T-helper 9 cell (primary cell): ENCODE measurements around the gene BANP.
"Not testable (repeated sequence)": the region's sequence is repeated elsewhere in the genome, so short reads cannot be mapped to it uniquely, and the experiment has no call there.

Experiments used
- DNase-seq: peaks from one replicate; pipeline ENCODE4 v3.0.0-alpha.2; 2020

The BANP gene

DNA sequence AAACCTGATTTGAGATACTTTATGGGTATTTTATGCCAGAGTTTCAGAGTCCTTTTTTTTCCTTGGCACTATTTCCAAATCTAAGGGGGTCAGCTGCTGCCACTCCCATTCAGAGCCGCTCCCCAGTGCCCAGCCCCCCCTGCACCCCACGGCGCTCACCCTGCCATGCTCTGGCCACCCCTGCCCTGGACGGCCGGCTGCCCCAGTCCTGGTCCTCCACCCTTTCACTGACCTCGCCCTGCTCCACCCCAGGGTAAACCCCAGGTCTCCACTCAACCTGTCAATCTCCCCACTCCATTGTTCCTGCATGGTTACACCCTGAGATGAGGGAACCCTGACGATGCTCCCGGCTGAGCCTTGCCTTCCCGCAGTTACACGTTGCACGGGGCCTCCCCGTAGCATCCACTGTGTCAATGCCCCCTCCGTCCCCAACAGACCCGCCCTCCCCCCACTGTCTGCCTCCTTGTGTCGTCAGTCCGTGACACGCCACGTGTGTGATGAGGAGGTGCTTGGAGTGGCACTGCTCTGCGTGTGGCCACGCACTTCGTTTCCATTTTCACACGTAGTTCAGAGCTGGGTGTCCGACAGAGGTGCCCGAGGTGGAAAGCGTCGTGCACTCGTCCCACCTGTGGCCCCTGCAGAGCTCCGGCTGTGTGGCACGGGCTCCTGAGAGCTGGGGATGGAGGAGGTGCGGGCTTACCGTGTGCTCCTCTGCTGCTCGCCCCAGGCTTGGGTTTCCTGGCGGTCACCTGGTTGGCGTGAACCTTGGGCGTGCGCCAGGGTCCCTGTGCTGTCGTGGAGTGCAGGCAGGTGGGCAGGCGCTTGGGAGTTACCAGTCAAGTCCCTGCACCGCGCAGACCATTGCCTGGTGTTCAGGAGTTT is 116.5 kb downstream of the BANP start:
- no peak for DNase-seq

DNA sequence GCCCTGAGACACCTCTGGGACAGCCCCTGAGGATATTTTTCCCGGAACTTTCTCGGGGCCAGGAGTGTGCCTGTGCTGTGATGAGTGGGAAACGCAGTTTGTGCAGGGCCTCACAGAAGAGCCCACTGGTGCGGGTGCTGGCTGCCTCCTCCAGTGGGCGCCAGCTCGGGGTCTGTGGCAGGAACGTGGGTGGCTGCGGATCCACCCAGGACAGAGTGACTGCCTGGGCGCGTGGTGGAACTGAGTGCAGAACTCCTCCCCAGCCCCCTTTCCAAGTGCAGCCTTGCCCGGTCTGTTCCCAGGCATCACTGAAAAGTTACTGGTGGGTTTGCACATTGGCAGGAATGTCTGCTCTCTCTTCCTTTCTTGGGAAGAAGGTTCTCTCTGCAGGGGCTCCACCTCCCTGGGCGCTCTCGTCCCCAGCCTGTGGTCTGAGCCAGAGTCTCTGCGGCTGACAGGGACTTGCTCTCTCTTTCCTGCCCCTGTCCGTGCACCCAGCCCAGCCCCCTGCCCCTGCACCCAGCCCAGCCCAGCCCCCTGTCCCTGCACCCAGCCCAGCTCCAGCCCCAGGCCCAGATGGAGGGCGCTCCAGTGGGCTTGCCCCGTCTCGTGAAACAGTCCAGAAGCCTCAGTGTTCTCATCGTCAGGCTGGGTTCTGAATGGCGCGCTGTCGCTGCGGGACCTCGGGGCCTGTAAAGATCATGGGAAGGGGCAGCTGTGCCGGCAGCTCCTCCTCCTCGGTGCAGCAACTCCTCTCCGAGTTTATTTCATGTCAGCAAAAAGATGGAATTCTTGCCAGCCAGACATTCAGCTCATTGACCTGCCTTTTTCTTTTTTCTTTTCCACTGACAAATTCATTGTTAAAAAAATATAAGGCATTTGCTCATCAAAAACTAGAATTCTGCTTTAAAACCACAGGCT is 117.5 kb downstream of the BANP start:
- DNase-seq: no peak

DNA sequence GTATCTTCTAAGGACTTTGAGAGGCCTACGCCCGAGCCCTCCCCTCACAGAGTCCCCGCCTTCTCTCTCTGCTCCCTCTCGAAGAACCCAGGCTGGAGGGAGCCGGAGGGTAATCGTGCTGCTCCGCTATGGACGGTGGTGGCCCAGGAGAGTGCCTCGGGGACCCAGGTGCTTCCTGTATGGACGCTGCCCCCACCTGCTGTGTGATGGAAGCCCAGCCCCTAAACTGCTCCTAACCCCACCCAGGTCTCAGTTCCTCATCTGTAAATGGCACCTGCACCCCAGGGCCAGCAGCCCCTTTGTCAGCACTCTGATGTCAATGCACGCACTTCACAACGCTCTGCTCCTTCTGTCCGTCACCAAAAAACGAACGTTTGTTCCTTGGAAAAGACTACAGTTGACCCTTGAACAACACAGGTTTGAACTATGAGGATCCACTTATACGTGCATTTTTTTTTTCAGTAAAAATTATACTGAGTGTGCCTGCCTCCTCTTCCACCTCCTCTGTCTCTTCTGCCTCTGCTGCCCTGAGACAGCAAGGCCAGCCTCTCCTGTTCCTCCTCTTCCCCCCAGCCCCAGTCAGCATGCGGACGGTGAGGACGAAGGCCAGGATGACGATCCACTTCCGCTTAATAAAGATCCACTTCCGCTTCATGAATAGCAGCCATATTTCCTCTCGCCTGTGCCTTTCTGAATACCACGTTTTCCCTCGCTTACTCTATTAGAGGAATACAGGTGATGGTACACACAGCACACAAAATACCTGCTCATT is 118.3 kb downstream of the BANP start:
- no peak for DNase-seq

DNA sequence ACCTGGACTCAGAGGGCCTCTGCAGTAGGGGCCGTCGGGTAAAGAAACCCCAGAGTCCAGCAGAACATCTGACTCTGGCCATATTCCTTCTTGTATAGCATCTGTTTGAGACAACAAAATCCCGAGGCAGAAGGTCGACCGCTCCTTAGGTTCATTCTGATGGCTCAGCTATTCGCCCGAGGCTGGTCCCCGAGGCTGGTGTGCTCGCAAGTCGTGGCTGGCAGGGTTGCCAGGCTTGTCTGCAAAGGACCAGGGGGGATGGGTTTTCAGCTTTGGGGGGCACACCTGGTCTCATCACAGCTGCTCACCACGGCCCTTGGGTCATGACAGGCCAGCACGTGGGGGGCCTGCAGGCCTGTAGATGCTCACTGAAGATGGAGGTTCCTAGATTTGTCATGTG is 119.1 kb downstream of the BANP start:
- DNase-seq: no peak

DNA sequence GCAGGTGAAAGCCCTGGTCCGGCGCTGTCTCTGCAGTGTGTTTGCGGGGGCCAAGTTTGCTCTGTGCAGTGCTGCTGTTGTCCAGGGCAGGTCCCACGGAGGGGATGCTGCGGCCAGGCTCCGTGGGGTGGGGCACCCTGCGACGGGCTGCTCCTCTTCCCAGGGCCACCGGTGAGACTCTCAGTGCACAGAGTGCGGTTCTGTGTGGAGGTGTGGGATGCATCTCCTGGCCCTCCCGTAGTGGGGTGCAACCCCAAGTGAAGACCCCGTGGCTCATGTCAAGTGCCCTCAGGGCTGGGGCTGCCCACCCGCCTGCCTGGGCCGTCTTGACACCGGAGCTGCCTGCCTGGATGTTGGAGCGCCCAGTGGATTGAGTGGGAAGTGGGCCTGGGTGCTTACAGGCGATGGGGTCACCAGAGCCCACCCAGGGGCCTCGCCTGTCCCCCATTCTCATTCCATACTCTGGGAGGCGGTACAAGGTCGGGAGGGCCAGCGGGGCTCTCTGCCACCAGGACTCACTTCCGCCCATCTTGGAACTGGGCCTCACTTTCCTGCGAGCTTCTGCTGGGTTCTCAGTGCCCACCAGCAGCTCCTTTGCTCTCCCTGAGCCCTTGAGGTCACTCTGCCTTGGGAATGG is 119.9 kb downstream of the BANP start:
- DNase-seq: no peak

DNA sequence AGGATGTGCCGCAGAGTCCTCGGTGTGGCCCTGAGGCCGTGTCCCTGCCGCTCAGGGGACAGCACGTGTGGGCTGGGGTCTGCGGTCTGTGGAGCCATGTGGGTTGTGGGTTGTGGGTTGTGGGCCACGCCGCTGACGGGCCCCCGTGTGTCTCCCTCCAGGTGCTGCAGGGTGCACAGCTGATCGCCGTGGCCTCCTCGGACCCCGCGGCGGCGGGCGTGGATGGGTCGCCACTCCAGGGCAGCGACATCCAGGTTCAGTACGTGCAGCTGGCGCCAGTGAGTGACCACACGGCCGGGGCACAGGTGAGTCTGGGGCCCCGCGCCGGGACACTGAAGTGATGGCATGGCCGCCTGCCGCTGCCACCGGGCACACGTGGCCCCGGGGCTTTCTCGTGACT is 120.7 kb downstream of the BANP start:
- no peak for DNase-seq

DNA sequence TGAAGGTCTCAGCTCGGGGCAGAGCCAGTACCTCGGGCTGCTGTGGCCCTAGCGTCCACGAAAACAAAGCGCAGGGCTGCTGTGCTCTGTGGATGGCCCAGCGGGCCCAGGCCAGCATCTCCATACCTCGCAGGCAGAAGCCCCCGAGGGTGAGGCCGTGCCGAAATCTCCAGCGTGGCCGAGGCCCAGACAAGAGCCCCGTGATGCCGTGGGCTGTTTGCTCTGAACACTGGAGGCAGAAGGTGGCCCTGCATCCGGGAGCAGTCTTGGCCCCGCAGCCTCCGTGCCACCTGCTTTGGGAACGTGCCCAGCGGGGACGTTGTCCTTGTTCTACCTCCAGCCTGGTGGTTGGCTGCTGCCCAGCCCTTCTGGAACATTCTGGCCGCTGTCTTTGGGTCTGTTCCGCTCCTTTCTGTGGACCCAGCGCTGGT is 121.4 kb downstream of the BANP start:
- DNase-seq: no peak

DNA sequence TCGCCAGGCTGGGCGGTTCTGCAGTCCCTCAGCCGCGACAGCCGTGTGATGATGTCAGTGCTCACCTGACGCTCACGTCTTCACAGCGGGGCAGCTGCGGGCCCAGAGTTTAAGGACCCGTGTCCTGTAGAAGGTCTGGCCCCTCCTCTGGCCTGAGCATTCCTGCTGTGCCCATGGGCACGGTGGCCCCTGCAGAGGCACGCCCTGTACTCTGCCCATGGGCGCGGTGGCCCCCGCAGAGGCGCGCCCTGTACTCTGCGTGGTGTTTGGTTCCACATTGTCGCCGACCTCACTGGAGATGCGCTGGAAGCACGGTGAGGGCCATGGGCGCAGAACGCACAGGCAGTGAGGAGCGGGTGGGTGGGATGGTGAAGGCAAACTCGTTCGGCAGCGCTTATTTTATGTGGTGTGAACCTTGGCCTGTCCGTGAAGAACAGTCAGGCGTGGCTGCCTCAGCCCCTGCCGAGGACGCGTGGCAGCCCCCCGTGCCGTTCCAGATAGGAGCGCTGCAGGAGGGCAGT is 122.0 kb downstream of the BANP start:
- no peak for DNase-seq

DNA sequence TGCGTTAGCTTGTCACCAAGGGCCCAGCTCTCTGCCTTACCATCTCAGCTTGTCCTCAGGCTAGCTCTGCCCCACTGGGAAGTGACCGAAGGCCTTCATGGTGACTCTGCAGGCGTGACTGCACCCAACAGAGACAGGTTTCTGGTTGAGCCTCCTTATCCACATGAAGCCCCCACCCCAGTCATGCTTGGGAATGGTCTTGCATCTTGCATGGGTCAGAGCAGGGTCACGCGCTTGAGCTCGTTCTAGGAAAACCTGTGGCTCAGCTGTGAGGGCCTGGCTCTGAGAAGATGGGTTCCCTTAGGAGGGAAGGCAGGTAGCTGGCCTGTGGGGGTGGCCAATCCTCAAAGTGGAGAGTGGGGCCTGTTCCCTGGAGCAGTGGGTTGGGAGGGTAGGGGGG is 122.8 kb downstream of the BANP start:
- no peak for DNase-seq

DNA sequence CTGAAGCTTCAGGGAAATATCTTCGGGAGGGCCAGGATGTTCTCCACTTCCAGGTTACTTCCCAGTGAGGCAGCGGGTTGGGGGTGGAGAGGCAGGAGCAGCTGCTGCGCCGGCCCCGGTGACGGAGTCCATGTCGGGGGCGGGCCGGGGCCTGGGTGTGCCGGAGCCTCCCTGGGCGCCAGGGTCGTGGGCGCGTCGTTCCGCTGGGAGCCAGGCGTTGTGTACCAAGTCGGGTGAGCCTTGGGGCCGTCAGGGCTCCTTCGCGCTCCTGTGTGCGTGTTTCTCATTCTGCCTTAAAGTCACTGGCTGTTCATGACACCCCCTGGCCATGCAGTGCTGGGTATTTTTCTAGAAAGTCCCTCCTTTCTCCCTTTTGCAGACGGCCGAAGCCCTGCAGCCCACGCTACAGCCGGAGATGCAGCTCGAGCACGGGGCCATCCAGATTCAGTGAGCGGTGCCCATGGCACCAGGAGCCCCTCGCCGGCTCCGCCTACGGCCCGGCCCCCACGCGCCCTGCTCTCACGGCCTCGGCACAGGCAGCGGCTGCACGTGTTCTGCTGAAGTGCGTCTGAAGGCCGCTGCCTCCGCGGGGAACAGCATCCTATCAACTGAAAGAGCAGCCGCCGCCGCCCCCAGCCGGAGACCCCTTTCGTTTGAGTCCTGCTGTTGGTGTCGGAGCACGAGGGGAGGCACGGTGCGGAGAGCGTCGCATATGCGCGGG is 125.1 kb downstream of the BANP start:
- DNase-seq: no peak

DNA sequence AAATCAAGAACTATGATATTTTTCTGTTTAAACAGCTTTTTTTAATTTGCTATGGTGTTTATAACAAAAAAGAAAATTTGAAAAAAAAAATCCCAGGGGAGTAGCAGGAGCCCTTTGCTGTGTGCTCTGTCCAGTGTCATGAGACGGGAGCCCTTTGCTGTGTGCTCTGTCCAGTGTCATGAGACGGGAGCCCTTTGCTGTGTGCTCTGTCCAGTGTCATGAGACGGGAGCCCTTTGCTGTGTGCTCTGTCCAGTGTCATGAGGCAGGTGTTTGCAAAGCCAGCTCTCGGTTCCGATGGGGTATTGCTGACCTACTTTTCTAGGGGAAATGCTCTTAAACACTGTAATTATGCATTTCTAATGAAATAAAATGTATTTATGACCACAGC is 125.7 kb downstream of the BANP start:
- DNase-seq: not testable (repeated sequence)

DNA sequence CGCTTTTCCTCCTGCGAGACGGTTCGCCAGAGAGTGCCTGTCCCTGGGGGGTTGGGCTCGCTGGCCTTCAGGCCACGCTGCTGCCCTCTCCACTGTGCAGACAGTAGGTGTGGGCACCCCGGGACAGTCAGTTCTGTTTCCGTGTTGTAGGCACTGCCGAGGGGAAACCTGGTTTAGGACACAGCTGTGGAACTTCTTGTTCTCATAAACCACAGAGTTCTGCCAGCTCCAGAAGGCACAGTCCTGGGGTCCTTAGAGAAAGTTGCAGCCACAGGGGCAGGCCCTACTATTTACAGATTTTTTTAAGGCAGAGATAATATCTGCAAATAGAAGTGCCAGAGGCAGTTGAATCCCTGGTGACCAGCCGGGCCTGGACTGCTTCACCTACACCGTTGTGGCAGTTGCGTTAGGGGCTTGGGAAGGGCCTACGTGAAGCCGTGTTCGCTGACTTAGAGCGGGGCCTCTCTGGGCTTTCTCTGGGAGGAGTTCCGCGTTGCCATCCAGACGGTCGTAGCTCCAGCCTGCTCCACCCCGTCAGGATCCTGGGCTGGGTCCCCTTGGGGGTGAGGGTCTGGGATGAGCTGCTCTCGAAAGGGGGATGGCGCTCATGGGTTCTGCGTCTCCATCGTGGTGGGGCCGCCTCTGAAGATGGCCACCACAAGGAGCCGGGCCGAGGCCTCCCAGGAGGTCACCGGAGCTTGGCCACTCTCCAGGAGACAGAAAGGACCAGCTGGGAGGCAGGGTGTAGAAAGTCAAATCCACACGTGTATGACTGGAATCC is 126.3 kb downstream of the BANP start:
- DNase-seq: no peak

DNA sequence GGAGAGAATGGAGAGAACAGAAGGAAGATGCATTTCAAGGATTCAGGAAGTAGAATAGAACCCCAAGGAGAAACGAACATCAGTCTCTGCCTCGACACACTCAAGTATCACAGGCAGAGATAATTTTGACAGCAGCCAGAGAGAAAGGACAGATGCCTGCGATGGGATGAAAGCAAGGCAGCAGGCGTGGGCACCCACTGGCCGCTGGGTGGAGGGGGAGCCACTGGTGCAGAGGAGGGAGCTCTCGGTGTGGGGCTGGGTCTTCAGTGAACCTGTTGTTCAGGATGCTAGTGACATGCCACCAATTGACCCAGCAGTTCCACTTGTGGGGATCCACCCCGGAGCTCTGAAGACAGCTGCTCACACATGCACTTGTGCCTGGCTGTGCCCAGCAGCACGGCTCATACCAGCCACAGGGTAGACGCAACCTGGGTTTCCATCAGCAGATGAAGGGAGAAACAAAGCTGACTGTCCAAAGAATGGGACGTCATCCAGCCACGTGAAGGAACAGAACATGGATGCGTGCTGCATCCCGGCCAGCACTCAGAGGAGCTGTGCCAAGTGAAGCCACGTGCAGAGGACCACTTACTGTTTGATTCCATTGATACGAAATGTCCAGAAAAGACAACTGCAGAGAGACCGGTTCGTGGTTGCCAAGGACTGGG is 127.0 kb downstream of the BANP start:
- DNase-seq: no peak

DNA sequence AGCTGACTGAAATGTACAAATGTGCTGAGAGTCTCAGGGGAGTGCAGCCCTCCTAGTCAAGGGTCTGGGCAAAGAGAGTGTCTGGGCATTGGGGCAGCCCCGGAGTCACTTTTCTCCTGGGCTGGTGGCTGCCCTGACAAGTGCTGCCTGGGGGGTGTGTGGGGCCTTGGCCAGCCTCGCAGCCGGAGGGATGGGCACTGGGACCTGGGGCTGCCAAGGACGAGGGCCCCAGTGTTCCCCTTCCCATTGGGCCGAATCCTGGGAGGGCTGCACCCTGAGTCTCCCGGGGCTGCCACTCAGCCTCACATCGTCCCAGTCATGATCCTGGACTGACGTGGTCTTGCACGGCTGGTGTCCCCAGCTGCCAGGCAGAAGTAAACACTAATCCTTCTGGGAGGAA is 132.3 kb downstream of the BANP start:
- no peak for DNase-seq

DNA sequence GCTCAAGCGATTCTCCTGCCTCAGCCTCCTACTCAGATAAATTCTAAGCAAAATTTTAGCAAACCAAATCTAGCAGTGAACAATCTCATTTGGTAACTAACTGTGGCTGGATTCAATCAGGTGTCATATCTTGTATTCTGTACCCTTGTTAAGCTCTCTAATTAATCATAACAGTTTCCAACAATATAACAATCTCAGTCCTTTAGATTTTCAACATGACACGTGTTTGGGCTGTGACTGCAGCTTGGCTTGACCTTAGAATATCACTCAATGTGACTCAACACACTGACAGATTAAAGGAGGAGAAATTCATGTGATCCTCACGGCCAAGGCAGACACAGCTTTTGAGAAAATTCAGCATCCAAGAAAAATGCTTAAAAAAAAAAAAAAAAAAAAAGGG is 133.6 kb downstream of the BANP start:
- no peak for DNase-seq

DNA sequence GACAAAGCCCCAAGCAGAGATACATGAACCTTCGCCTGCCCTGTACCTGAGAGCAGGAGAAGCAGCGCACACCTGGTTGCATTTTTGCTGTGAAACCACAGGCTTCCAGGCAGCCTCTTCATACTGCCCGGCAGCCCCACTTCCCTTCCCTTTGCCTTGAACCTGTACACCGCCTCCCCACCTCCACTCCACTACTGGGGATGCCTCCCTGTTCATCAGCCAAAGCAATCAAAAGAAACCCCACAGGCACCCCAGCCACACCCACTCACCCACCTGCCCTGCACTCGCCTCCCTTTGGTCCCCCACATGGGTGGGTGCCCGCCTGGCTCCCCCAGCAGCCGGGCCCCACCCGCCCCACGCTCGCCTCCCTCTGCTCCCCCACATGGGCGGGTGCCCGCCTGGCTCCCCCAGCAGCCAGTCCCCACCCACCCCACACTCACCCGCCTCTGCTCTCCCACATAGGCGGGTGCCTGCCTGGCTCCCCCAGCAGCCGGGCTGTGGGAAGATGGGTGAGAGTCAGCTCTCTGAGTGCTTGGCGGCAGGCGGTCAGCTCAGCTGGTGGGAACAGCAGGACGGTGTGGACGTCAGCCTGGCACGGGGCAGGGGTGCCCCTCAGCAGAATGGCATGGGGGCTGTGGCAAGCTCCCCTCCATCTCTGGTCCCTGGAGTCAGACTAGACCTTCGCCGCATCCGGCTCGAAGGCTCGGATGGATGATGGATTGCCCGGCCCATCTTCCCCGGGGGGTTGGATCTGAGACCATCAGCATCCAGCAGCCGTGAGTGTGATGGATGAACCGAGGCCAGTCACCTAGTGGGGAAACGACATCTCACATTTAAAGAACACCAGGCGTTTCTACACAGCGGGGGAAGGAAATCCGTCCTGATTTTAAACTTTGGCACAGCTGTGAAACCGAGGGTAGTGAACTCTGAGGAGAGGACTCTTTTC is 135.6 kb downstream of the BANP start:
- DNase-seq: no peak

DNA sequence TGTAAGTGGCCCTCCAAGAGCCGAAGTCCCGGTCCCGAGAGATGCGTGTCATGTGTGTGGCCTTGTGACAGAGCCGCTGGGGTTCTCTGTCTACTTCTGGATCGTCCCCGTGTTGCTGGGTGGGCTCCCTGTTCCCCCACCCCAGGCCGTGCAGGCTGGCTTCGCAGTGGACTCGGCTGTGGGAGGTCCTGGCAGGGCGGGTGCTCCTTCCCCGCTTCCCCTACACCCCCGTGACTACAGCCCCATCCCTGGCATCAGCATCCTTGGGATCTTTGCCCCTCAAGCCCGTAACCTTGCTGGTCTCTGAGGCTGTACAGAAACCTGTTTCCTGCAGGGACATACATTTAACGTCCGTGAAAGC is 136.3 kb downstream of the BANP start:
- no peak for DNase-seq

DNA sequence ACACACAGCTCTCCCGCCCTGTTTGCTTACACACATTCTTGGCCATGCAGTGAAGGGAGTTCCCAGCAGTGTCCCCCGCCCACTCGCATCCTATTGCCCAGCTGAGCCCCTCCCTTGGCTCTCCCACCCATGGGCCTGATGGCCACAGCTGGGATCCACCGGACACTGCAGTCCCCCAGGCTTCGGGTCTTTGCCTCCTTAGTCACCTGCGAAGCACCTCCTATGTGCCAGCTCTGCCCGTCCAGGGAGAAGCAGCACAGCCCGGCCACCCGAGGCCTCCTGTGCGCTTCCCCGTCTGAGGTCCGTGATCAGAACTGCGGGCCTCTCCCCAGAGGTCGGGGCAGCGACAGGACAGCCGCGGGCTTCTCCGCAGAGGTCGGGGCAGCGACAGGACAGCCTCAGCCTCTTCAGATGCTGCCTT is 136.9 kb downstream of the BANP start:
- no peak for DNase-seq

DNA sequence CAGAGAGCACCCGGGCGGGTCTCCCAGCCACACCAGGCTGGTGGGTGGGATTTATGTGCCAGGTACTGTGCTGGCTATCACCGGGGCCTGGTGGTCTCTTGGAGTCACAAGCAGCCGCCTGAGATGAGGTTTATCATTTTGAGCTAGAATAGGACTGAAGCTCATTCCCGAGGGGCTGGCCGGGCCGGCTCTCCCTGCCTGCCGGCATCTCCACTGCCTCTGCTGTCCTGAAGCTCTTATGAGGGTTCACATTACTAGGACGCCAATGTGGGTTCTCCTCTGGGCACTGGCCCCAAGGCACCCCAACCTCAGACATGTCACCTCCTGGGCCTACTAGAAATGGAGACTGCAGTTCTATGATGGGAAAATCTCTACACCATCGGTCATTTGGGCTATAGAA is 137.4 kb downstream of the BANP start:
- not testable (repeated sequence) for DNase-seq
